GM12892 (cell line): ENCODE measurements around the gene SPAG4. TPM values are rescaled to one million over a fixed set of nuclear protein-coding genes. Genes with fewer than 3 reads are reported as not detected.

Source experiments
- DNase-seq: peaks from one replicate; pipeline ENCODE4 v3.0.0; 2011; ENCODE audit not compliant: insufficient read length
- FAIRE-seq: peaks from 2 replicates; lab custom pipeline; 2011; peaks lifted over from hg19 to GRCh38; lab: Jason Lieb, UNC
- POLR2A ChIP-seq: IDR thresholded peaks from 2 replicates; pipeline ENCODE4 v1.6.1; 2011; ENCODE audit warnings: low read depth, low read length, control low read depth
- POLR2AphosphoS5 ChIP-seq: IDR thresholded peaks from 2 replicates; pipeline ENCODE4 v1.6.1; 2011; ENCODE audit warnings: low read depth, low read length, control low read depth
- TAF1 ChIP-seq: IDR thresholded peaks from 2 replicates; pipeline ENCODE4 v1.6.1; 2011; ENCODE audit warnings: low read depth, mild to moderate bottlenecking, control low read depth, low read length, borderline replicate concordance
- polyA plus RNA-seq: library from polyadenylated mRNA; unstranded; fragments of >200 nt; gene quantifications from one replicate; pipeline ENCODE4 v1.2.1, GENCODE V29; 2012; ENCODE audit warnings: missing spikeins, inconsistent platforms; ENCODE audit not compliant: missing spikeins

SPAG4 gene, protein sequence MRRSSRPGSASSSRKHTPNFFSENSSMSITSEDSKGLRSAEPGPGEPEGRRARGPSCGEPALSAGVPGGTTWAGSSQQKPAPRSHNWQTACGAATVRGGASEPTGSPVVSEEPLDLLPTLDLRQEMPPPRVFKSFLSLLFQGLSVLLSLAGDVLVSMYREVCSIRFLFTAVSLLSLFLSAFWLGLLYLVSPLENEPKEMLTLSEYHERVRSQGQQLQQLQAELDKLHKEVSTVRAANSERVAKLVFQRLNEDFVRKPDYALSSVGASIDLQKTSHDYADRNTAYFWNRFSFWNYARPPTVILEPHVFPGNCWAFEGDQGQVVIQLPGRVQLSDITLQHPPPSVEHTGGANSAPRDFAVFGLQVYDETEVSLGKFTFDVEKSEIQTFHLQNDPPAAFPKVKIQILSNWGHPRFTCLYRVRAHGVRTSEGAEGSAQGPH
- polyA plus RNA-seq = 13.6 TPM

DNA sequence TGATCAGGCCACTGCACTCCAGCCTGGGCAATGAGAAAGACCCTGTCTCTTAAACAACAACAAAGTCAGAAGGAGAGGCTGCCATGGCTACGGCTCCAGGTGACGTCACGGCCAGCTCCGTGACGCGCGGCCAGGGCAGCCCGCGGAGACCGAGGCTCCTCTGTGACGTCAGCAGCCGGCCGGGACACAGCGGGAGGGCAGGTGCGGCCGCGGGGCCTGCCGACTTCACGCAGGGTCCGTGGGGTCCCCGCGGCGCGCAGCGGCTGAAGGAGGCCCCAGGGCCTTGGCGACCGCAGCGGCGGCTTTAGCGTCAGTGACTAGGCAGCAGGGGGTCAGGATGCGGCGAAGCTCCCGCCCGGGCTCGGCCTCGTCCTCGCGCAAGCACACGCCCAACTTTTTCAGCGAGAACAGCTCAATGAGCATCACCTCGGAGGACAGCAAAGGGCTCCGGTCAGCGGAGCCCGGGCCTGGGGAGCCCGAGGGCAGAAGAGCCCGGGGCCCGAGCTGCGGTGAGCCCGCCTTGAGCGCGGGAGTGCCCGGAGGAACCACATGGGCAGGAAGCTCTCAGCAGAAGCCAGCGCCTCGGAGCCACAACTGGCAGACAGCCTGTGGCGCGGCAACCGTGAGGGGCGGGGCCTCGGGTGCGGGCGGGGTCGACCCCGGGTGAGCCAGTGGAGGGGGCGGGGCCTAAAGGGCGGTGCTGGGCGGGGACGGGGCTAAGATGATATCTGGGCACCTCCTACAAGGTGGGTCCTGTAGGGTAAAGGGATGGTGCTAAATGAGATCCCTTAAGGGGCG is at the start of gene SPAG4:
Gene SPAG4 (plus strand): TSS at position 163 of the 798 bp plus-strand sequence. CDS start 175 bp downstream, at position 338.
- DNase-seq = no peak
- FAIRE-seq = peak; percentile 98
- TF ChIP-seq POLR2A (peak; percentile 60; the same call in 1 of the 2 replicates), POLR2AphosphoS5 (no peak), TAF1 (no peak)

DNA sequence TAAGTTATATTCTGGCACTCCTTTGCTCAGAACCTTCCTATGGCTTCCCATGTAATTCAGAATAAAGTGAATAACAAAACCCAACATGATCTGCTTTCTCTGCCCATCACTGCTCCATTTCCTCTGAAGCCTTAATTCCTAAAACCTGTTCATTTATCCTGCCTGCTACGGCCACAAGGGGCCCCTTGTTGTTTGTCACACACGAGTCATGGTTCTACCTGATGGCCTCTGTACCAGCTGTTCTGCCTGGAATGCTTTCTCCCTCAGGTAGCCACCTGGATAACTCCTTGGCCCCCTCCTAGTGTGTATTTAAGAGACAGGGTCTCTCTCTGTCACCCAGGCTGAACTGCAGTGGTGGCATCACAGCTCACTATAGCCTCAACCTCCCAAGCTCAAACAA is 47.0 kb upstream of the SPAG4 start:
- FAIRE-seq (peak; percentile 9), DNase-seq (no peak)
- TF ChIP-seq POLR2A (no peak), POLR2AphosphoS5 (no peak), TAF1 (no peak)

DNA sequence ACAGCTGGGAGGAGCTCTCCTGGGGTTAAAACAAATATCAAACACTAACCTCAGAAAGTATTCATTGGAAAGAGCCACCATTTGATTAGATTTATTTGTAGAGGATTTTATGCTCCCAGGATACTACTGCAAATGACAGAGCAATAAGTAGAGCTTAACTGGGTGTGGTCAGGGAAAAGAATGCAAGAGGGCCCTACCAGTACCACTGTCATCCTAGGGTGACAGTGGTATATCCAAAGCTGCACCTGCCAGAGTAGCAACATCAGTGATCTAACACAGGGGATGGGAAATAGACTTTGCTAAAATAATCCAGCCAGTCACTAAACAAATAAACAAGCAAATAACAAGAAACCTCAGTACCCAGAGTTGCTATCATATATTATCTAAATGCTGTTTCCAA is 44.1 kb upstream of the SPAG4 start:
- DNase-seq = no peak
- no peak for FAIRE-seq
- no peak for TF ChIP-seq POLR2AphosphoS5
- TF ChIP-seq POLR2A = no peak
- no peak for TF ChIP-seq TAF1

DNA sequence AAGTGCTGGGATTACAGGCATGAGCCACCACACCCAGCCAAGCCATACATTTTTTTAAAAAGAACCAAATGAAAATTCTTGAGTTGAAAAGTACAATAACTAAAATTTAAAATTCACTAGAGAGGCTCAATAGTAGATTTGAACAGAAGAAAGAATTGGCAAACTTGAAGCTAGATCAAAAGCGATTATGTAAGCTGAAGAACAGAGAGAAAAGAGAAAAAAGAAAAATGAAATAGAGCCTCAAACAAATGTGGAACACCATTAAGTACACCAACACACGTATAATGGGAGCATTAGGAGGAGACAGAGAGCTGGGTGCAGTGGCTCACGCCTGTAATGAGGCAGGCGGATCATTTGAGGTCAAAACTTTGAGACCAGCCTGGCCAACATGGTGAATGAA is 42.8 kb upstream of the SPAG4 start:
- no peak for TF ChIP-seq POLR2A
- no peak for TF ChIP-seq TAF1
- no peak for TF ChIP-seq POLR2AphosphoS5
- no peak for DNase-seq
- FAIRE-seq = no peak

DNA sequence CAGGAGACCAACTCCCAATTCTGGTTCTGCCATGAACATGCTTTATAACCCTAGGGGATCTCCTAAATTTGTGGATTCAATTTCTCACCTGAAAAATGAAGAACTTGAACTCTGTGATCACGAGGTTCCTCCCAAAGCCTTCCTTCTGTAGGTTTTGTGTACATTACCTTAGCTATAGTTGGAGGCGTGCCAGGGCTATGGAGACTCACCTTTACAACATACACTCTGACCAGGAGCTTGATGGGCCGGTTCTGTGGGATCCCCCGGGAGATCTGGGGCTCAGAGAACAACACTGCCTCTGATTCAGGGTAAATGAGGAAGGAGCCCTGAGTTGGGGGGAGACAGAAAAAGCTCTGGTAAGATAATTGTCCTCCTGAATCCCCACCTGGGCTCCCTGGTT is 39.7 kb upstream of the SPAG4 start:
- FAIRE-seq (no peak), DNase-seq (no peak)
- TF ChIP-seq POLR2AphosphoS5 (no peak), POLR2A (no peak), TAF1 (no peak)

DNA sequence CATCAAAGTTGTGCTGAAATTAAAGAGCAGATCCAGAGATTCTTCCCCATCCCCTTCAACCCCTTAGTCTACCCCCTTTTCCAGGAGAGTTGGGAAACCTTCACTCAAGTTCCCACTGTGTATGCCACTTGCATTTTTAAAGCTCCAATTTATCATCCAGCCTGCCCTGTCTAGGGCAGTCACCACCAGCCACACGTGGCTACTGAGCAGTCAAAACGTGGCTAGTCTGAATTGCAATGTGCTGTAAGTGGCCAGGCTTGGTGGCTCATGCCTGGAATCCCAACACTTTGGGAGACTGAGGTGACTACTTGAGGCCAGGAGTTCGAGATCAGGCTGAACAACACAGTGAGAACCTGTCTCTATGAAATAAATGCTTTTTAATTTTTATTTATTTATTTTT is 38.8 kb upstream of the SPAG4 start:
- DNase-seq (no peak), FAIRE-seq (no peak)
- TF ChIP-seq POLR2AphosphoS5 (no peak), TAF1 (no peak), POLR2A (no peak)

DNA sequence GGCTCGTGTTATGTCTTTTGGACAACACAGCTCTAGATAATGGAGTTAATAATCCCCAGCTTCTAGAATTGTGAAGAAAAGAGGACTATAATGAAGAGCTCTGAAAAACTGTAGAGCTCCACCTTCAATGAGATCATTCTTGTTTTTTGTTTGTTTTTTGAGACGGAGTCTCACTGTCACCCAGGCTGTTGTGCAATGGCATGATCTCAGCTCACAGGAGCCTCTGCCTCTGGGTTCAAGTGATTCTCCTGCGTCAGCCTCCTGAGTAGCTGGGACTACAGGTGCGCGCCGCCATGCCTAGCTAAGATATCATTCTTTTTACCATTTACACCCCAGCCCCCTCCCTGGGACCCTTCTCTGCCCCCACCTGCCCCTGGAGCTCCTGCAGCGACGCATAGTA is 37.2 kb upstream of the SPAG4 start:
- no peak for TF ChIP-seq TAF1
- no peak for TF ChIP-seq POLR2A
- TF ChIP-seq POLR2AphosphoS5 = no peak
- DNase-seq (no peak), FAIRE-seq (no peak)

DNA sequence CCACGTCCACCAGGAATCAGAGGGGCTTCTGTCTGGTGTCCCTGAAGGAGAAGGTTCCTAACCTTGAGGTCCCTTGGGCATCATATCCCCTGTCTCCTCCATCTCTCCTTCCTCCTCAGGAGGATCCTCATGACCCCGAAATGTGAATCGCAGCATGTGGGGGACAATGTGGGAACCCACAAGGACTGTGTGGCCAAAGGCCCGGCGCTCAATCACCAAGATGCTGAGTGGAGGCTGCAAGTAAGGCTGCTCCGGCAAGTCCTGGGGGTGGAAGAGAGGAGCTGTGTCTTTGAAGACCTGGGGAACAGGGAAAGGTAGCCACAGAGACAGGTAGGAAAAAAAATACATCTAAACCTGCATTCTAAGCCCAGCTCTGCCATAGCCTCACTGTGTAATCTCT is 36.4 kb upstream of the SPAG4 start:
- TF ChIP-seq POLR2AphosphoS5 (no peak), POLR2A (no peak), TAF1 (no peak)
- DNase-seq (no peak), FAIRE-seq (no peak)

DNA sequence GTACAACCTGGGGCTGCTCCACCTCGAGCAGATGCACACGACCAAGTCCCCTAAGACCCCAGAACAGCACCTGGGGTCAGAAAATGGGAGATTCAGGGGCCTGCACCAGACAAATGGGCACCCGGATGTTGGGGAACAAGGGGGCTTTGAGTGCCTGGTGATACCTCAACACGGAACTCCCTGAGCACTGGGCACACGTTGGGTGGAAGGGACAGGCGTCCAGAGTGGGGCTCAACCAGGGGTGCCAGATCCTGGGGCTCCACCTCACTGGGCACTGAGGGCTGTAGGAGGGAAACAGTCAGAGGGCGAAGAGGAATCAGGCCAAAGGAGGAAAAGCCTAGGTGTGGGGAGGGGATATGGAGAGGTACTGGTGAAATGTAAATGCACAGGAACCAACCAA is 33.5 kb upstream of the SPAG4 start:
- TF ChIP-seq POLR2A (no peak), TAF1 (no peak), POLR2AphosphoS5 (no peak)
- DNase-seq (no peak), FAIRE-seq (no peak)

DNA sequence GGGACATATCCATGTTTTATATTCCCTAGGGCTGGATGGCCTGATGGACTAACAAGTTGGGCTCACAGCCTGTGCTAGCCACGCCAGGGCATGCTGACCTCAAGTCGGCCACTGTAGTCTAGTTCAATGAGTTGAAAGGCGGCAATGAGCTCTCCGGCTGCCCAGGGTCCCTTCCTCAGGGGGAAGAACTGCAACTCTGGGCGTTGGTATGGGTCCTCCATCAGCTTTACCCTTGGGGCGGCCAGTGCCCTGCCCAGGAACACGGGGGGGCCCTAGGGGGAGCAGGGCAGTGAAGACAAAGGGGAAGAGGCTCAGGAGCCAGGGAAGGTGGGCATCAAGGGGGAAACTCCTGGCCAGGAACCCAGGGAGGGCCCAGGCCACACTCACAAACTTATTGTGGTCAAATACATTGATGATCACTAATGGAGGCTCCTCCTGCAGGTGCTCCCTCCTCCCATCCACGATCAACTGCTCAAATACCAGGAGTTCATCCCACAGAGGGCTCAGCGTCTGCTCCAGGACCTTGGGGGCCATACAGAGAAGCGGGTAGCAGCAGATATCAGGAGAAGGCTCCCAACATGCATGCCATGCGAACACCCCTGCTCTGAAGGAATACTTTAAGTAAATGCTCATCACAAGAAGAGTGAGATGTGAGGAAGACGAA is 32.8 kb upstream of the SPAG4 start:
- DNase-seq (no peak), FAIRE-seq (no peak)

DNA sequence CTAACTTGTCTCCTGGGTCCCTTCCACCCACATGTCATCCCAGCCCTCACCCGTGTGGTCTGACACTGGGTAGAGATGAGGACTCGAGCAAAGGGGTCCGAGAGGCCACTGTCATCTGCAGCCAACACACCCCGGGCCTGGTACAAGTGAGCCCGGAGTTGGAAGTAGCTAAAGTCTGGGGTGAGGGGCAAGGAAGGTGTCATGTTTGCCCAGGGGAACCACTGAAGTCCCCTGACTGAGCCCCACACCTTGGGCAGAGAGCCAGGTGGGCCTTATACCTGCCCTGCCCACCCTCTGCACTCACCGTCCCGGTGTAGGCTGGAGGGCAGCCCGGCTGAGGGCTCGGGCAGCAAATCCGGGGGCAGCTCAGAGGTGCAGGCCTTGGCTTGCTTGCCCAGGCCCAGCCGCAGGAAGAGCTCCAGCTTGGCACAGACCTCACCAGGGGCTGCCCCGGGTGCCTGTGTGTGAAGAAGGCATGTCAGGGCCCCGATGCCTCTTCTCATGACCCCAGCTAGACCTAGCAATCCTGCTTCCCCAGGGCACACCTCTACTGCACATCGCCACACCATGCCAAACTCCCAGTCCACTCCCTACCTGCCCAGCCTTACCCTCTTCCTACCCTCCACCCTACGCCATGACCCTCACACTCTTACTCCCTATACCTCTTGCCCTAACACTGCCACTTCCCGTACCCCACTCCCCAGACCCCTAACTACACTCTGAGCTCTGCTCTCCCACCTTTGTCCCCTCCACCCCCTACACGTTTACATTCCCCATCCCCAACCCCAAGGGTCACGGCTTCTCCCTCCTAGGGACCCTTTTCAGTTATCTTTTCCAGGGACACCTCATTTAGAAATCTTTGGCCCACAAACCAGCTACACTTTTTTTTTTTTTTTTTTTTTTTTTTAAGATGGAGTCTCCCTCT is 31.7 kb upstream of the SPAG4 start:
- no peak for FAIRE-seq
- DNase-seq = no peak
- no peak for TF ChIP-seq POLR2A
- TF ChIP-seq POLR2AphosphoS5 = no peak
- no peak for TF ChIP-seq TAF1

More for the DNA sequence above, 32.8 kb upstream of the SPAG4 start:
- no peak for TF ChIP-seq TAF1
- no peak for TF ChIP-seq POLR2A
- no peak for TF ChIP-seq POLR2AphosphoS5
